NCI-H345 treated with DMSO at 0.1 percent for 48 hours (cell line): ENCODE measurements around the gene CCDC27.

Experiments used
- DNase-seq: peaks from one replicate; lab custom pipeline; 2025; ENCODE audit not compliant: unreplicated experiment; lab: John Stamatoyannopoulos, UW

Gene CCDC27

DNA sequence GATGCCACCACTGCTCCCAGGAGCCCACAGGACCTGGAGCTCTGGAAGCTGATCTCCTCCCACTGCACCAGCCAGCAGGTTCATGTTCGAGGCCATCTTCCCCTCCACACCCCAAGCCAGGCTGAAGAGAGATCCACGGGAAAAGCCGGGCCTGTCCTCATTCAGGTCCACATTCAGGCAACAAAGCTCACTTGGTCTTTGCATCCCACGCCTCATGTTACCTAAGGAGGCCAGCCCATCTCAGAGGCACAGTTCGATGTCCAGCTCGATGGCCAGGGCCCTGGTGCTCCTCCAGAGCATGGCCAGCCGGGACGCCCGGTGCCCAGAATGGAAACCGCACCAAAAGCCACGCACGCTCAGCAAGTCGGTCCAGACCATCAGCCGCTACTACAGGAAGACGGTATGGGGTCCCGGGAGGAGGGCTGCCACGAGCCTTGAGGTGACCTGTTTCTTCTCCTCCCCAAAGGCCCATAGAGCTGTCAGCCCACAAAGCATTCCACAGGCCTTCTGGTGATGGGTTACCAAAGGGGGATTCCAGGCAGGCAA lies at the start of gene CCDC27:
Gene CCDC27 (plus strand): TSS at position 51 of the 546 bp plus-strand sequence. CDS start 32 bp downstream, at position 83.
- DNase-seq, result no peak

- no peak for DNase-seq
Observed at GRCh38 chr1:3702528-3702927, 49.7 kb upstream of the CCDC27 start.

DNA sequence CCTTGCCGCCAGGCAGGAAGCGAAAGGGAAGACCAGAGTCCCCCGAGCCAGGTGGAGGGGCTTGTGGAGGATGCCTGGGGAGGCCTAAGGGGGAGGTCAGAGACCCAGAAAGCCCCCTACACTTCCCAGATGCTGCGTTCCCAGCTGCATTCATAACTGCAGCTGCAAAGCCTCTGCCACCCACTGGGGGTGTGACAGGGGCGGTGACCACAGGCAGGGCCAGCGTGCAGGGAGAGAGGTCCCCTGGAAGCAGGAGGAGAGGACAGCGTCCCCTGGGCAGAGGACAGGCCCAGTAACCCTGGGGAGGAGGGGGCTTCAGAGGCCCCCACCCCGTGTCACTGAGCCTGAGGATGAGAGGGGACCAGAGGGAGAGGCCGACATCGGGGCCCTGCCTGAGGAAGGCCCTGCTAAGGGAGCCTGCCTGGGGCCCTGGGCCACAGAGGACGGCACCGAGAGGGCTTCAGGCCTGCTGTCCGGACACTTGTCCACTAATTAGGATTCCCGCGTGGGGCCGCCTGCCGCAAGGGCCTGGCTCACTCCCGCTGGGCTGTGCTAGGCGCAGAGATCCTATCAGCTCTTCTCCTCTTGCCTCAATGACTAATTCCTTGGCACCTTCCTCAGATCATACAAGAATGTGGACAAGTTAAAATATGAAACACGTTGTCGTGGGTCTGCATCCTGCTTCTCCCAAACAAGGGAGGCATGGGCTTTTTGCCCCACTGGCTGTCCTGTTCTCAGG lies 49.1 kb upstream of the CCDC27 start:
- DNase-seq, result no peak

- no peak for DNase-seq
Observed at GRCh38 chr1:3703786-3704371, 48.4 kb upstream of the CCDC27 start.

DNA sequence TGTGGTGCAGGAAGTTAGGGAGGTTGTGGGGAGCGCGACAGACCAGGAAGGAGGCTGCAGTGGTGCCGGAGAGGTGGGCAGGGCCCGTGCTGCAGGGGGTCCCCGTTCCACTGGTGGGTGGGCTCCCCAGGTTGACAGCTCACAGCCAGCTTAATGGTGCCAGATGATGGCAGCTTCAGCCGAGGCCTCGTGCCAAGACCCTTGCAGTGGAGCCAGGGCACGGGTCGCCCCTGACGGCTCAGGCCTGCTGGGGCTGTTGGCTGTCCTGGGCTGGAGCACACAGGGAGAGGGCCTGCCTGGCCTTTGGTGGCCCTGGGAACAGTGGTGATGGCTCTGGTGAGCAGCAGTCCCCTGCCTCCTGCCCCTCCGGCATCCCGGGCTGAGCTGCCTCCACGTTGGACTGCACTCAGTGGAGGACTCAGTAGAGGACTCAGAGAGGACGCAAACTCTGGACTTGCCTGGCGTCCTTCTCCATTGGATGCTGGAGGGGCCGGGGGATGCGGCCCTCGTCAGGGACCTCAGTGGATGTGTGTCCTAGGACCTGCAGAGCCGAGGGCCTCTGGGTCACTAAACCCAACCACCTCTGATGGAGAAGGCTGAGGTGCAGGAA lies 46.8 kb upstream of the CCDC27 start:
- no peak for DNase-seq

- DNase-seq, result no peak
Observed at GRCh38 chr1:3706651-3707297, 45.5 kb upstream of the CCDC27 start.

DNA sequence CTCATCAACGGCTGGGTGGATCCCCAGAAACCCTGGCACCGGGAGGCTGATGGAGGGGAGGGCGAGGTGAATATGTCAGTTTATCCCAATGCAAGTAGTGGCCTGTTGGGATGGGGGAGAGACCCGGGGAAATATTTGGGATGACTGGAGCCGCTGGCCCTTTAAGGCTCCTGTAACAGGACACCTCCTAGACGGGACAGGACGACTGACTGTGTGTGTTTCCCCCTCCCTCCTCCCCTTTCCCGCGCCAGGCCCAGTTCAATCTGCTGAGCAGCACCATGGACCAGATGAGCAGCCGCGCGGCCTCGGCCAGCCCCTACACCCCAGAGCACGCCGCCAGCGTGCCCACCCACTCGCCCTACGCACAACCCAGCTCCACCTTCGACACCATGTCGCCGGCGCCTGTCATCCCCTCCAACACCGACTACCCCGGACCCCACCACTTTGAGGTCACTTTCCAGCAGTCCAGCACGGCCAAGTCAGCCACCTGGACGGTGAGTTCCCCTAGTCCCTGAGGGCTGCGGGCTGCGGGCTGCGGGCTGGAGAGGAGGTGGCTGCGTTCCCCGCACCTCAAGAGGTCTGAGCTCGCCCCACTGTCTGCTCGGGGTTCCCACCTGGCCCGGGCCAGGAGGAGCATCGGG lies 44.8 kb upstream of the CCDC27 start:
- no peak for DNase-seq

DNA sequence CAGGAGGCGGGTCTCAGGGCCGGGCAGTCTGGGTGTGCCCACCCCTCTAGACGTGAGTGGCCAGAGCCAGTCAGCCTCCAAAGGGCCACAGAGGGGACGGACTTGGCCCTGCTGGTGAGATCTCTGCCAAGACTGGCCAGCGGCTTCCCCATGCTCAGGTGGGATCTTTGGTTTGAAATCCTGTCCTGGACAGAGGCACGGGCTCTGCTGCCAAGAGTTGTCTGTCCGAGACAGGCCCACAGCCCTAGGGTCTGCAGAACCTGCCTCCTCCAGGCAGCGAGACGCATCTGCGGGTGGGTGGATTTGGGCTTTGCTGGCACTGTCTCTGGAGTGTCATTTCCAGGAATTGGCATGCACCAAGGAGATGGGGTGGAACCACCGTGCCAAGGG lies 44.3 kb upstream of the CCDC27 start:
- no peak for DNase-seq

GRCh38 chr1:3708791-3709190 lies 43.5 kb upstream of the CCDC27 start:
- no peak for DNase-seq

- DNase-seq, result no peak
Observed at GRCh38 chr1:3710251-3710650, 42.0 kb upstream of the CCDC27 start.

GRCh38 chr1:3711381-3711779 lies 40.9 kb upstream of the CCDC27 start:
- no peak for DNase-seq

DNA sequence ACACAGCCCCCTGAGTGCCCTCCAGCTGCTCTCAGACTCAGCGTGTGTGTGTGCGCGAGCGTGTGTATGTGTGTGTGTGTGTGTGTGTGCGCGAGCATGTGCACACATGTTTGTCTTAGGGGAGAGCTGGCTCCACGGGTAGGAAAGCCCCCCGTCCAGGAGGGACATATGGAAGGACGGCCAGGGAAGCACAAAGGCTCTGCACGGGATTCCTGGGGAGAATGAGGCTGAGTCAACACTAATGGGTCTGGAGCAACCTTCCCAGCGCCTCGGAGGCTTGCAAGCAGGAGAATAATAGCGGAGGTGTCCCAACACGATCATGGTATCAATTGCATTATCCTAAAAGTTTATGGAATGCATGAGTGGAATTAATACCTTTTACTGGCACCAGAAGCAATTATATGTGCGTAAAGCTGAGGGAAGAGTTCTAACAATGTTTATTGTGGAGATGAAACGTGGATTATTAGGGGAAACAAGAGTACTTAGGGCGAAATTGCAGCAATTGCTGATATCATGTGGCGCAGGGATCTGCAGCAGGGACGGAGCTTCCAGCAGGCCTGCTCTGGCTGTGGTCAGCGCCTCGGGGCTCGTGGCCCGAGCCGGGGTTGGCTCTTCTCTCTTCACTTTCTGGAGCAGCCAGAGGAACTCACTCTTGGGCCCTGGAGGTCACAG lies 40.3 kb upstream of the CCDC27 start:
- no peak for DNase-seq

GRCh38 chr1:3712573-3713535 lies 39.4 kb upstream of the CCDC27 start:
- DNase-seq, result no peak

DNA sequence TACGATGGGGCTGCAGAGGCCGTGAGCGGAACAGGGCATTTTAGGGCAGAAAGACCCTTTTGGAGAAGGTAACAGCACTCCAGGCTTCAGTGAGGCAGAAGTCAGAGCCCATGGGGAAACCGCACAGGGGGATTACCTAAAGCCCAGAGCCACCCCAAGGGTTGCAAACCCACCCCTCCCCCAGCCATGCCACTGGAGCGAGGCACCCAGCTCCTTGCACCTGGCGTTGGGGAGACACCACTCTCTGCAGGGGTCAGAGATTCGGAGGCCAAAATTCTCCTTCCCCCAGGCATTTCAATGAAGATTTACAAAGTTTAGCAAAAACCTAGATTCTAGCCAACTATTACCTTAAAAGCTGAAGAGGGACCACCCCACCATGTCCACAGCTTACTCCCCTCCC lies 38.4 kb upstream of the CCDC27 start:
- no peak for DNase-seq

DNA sequence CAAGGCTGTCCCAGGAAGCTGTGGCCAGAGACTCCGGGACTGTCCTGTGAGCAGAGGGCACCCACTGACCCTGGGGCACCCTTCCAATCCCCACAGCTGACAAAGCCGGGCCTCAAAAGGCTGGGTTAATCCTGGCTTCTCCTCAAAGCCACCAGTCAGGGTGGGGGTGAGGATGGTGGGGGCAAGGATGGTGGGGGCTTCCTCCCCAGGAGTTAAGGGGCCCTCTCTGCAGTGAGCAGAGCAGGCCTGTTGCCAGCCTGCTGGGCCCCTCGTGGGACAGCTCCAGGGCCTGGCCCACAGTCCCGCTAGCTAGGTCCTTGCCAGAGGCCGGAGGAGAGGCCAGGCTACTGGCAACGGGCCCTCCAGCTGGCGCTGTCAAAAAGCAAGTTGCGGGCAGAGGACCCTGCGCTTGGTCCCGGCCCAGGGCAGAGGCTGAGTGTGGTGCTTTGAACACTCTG lies 37.9 kb upstream of the CCDC27 start:
- DNase-seq, result no peak

- no peak for DNase-seq
Observed at GRCh38 chr1:3714814-3715213, 37.4 kb upstream of the CCDC27 start.

DNA sequence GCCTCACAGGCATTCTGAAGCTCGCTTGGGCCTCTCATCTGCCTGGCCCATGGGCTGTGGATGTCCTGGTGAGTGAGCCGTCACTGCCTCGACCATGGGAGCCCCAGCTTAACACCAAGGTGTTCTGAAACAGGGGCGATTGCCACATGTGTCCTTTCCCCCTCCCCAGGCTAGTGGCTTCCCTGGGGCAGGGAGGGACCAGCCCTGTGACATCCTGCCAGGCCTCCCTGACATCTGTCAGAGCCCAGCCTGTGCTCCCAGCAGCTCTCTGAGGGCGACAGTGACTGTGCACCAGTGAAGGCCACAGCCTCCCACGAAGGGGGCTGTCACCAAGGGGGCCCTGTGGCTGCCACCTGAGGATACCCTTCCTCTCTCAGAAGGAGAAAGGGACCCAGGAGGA lies 35.9 kb upstream of the CCDC27 start:
- DNase-seq, result no peak

DNA sequence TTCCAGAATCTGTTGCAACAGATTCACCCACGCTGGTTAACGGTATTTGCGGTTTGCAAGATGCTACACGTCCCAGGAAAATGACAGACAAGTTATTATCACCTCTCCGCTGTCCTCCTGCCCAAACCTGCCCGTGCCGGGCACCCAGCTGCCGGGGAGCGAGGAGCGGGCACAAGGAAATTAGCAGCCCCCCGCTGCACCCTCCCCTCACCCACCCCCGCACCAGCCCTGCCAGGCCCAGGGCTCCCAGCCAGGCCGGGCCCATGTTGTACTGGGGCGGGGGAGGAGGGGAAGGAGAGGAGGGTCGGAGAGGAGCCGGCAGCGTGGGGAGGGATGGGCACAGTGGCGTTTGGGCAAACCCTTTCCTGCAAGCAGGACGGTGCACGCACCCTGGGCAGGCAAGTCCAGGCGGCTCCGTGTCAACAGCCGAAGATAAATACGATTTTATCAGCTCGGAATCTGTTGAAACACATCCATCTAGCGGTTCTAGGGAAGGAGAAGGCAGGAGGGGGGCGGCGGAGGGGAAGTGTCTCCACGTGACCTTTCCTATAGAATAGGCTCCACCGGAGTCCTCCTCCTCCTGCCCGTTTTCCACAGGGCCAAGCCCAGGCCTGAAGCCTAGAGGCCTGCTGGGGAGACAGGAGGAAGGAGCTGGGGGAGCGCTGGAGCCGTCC lies 35.1 kb upstream of the CCDC27 start:
- DNase-seq, result peak; percentile 35
